HG03565 (cell line): ENCODE data around the gene NT5C1A.

Experiments
- ATAC-seq: cut with Tn5 transposase; IDR thresholded peaks from one replicate; pipeline ENCODE4 v1.9.1; 2021; ENCODE audit warnings: mild to moderate bottlenecking, moderate library complexity; ENCODE audit not compliant: unreplicated experiment

Gene NT5C1A

GRCh38 chr1:39639305-39640130 lies 32.4 kb downstream of the NT5C1A start, which contains the start of gene HEYL:
Gene HEYL (minus strand): TSS chr1:39639643. CDS start chr1:39639625, 18 bp downstream.
- no peak for ATAC-seq

- no peak for ATAC-seq
These were observed 33.0 kb downstream of the NT5C1A start for GRCh38 chr1:39638965-39639304.

GRCh38 chr1:39637361-39637760 lies 34.5 kb downstream of the NT5C1A start:
- ATAC-seq, result no peak

- no peak for ATAC-seq
These were observed 36.1 kb downstream of the NT5C1A start for GRCh38 chr1:39635871-39636210.

- ATAC-seq, result no peak
These were observed 36.6 kb downstream of the NT5C1A start for GRCh38 chr1:39635205-39635870.

- no peak for ATAC-seq
These were observed 38.5 kb downstream of the NT5C1A start for GRCh38 chr1:39633422-39633821.

- ATAC-seq, result no peak
These were observed 39.1 kb downstream of the NT5C1A start for GRCh38 chr1:39632682-39633417.

GRCh38 chr1:39632323-39632681 lies 39.6 kb downstream of the NT5C1A start:
- ATAC-seq, result no peak

GRCh38 chr1:39631361-39632322 lies 40.3 kb downstream of the NT5C1A start:
- no peak for ATAC-seq

- ATAC-seq, result no peak
These were observed 43.0 kb downstream of the NT5C1A start for GRCh38 chr1:39628807-39629350.

- ATAC-seq, result no peak
These were observed 45.3 kb downstream of the NT5C1A start for GRCh38 chr1:39626646-39627045.

- ATAC-seq, result no peak
These were observed 46.2 kb downstream of the NT5C1A start for GRCh38 chr1:39625462-39626273.

- ATAC-seq, result no peak
These were observed 46.9 kb downstream of the NT5C1A start for GRCh38 chr1:39625009-39625408.

GRCh38 chr1:39623053-39623452 lies 48.9 kb downstream of the NT5C1A start:
- ATAC-seq, result no peak

- no peak for ATAC-seq
These were observed 49.5 kb downstream of the NT5C1A start for GRCh38 chr1:39622427-39622826.

- ATAC-seq, result no peak
These were observed 51.2 kb downstream of the NT5C1A start for GRCh38 chr1:39620659-39621165.

- no peak for ATAC-seq
These were observed 54.3 kb downstream of the NT5C1A start for GRCh38 chr1:39617488-39618049.

- ATAC-seq, result no peak
These were observed 56.7 kb downstream of the NT5C1A start for GRCh38 chr1:39615086-39615673.

GRCh38 chr1:39614488-39614887 lies 57.4 kb downstream of the NT5C1A start:
- no peak for ATAC-seq
